ENCODE measurements around the gene DBNDD2.

Gene DBNDD2

DNA sequence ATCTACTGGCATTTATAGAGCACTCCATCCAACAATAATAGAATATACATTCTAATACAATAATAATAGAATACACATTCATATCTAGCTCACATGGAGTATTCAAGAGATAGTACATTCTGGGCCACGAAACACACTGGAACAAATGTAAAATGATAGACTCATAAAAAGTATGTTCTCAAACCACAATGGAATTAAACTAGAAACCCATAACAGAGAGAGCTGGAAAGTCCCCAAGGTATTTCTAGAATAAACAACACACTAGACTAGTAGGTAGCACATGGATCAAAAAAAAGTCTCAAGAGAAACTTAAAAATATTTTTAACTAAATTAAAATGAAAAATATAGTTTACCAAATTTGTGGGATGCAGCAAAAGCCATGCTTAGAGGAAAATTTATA, 20.8 kb upstream of the DBNDD2 start:
- DNase-seq = no peak

DNA sequence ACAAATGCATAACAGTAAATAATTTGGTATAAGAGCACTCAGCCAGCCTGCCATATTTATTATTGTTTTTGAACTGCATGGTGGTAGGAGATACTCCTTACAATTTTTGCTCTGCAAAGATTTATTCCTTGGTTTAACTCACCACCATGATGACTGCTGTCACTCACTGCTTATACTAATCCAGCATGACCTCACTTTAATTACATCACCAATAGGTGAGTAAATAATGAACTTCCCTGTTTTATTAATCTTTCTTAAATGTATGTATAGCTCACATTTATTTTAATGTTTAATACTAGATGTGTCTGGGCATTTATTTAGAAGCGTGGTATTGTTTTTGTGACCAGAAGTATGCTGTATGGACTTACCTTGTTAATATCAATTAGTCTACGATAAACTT, 17.2 kb upstream of the DBNDD2 start:
- DNase-seq = no peak

DNA sequence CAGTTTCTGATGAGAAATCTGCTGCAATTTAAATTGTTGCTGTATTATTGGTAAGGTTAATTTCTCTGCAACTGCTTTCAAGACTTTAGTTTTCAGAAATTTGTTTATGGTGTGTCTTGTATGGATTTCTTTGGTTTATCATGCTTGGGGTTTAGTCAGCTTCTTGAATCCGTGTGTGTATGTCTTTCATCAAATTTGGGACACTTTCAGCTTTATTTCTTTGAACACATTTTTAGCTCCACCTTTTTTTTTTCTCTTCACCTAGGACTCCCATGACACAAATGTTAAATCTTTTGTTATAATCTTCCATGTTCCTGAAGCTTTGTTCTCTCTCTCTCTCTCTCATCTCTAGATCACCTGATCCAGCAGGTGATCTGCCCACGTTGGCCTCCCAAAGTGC, 16.5 kb upstream of the DBNDD2 start:
- DNase-seq = no peak

DNA sequence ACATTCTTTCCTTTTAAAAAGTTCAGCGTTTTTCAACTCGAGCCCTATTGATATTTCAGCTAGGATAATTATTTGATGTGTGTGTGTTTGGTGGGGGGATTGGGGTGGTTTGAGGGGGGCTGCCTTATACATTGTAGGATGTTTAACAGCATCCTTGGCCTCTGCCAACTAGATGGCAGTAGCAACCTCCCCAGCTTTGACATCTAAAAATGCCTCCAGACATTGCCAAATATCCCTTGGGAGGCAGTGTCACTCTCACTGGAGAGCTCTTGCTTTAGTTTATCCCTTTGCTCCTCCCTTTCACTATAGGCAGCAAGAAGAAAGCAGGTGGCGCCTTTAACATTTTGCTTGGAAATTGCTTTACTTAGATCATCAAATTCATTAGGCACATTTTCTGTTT, 15.4 kb upstream of the DBNDD2 start:
- no peak for DNase-seq

DNA sequence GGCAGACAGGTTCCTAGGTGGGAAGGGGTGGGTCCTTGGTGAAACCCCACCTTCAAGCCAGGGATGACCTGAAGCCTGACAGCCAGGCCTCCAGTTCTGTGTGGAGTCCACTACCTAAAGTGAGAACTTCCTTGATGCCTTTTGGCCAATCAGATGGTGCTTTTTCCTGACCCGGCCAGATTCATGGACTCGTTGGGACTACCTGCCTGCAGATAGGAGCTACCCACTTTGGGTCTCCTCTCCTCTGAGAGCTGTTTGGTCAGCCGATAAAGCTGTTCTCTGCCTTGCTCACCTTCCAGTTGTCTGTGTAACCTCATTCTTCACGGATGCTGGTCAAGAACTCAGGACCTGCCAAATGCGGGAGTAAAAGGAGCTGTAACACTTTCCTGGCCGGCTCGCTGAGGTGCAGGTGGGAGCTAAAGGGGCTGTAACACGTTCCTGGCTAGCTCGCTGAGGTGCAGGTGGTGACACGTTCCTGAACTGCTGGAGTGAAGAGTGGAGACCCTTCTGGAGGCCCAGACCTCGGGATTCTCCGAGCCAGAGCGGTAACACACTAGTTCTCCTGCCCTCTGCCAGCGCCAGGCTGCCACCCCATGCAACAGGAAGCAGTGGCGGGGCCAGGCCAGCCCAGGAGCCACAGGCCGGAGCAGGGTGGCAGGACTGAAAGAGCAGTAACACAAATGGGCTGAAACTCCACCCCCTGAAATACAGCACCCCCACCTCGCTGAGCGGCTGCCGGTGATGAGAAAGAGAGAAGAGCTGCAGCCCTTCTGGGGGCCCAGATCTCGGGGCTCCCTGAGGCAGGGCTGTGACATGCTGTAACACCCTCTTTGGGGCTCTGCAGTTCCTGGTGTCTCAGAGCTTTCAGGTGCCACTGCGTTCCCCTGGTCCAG, 13.6 kb upstream of the DBNDD2 start:
- no peak for DNase-seq

DNA sequence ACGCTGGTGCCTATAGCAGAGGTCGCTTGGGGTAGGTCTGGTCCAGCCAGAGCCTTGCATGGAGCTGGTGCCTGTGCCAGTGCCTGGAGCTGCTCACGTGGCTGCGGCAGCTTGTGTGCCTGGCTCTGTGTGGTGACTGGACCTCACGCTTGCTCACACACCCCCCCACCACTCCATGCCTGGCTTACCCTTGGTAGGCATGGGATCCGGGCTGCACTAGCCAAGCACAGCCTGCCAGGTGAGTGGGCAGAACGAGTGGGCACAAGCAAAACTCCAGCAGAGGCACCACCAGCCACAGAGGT, 13.0 kb upstream of the DBNDD2 start:
- DNase-seq = no peak

DNA sequence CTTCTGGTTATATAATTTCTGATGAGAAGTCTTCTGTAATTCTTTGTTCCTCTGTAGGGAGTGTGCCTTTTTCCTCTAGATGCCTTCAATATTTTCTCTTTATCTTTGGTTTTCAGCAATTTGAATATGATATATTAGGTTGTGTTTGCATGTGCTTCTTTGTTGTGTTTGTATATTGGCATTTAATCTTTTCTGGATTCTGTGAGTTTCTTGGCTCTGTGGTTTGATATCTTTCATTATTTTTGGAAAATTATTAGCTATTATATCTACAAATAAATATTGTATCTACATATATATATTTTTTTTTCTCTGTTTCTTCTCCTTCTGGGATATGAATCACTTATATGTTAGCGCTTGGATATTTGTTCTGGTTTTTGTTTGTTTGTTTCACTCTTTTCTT, 9.1 kb upstream of the DBNDD2 start:
- DNase-seq = no peak

DNA sequence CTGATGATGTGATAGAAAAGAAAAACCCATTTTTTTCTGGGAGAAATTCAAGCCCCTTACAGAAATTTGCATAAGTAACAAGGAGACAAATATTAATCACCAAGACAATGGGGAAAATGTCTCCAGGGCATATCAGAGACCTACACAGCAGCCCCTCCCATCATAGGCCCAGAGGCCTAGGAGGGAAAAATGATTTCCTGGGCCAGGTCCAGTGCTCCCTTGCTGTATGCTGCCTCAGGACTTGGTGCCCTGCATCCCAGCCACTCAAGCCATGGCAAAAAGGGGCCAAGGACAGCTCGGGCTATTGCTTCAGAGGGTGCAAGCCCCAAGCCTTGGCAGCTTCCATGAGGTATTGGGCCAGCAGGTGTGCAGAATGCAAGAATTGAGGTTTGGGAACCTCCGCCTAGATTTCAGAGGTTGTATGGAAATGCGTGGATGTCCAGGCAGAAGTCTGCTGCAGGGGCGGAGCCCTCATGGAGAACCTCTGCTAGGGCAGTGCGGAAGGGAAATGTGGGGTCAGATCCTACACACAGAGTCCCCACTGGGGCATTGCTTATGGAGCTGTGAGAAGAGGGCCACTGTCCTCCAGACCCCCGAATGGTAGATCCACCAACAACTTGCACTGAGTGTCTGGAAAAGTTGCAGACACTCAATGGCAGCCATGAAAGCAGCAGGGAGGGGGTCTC, 7.6 kb upstream of the DBNDD2 start:
- no peak for DNase-seq

DNA sequence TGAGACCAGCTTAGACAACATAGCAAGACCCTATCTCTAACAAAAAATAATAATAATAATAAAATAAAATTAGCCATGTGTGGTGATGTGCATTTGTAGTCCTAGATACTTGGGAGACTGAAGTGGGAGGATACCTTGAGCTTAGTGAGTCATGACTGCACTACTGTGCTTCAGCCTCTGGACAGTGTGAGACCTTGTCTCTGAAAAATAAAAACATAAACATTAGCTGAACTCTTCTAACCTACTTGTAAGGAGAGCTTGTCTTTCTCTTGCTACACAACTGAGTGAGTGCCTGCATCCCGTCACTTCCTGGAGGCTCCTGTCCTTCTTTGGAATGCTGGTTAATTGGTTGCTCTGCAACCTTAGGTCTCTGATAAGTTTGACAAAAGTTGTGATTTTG, 5.1 kb upstream of the DBNDD2 start:
- no peak for DNase-seq

DNA sequence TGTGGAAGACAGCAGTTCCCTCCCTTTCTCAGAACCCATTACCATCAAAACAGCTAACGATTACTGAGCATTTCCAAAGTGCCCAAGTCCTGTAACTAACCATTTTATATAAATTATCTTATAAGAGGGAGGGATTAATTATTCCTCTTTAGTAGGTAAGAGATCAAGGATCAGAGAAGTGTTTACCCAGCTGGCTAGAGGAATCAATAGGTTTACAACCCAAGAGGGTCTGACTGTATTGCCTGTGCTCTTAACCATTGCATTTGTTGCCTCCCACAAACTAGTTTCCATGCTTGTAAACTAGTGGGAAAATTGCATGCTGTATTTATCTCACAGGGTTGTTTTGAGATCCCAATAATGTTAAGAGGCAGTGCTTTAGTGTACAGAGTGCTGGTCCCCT, 3.7 kb upstream of the DBNDD2 start:
- no peak for DNase-seq

DNA sequence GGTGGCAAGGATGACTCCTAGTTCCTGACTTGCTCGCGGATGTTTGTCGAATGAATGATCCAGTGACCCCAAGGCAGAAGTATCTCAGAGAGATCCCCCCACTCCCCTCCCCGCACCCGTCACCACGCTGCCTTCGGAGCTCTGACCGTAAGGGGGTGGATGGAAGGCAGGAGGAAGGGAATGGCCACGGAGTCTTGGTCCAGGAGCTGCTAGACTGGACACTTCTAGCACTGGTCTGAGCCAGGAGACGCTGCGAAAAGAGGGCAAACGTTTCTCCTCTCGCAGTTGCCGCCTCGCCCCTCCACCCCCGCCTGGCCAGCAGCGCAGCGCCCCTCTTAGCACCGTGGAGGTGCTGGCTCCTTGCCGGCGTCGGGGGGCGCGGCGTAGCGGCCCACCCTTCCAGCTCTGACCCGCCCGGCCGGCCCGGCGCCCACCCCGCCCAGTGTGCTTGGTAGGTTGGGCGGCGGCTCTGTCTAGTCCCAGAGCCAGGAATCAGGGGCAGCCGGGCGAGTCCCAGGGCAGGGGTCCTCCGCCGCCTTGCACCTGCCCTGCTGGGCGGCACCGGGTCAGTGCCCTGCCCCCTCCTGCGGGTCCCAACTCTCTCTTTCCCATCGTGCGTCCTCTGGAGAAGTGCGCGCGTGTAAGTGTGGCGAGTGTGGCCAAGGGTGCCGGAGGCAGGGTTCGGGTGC, 2.4 kb upstream of the DBNDD2 start:
- DNase-seq = peak; percentile 6

DNA sequence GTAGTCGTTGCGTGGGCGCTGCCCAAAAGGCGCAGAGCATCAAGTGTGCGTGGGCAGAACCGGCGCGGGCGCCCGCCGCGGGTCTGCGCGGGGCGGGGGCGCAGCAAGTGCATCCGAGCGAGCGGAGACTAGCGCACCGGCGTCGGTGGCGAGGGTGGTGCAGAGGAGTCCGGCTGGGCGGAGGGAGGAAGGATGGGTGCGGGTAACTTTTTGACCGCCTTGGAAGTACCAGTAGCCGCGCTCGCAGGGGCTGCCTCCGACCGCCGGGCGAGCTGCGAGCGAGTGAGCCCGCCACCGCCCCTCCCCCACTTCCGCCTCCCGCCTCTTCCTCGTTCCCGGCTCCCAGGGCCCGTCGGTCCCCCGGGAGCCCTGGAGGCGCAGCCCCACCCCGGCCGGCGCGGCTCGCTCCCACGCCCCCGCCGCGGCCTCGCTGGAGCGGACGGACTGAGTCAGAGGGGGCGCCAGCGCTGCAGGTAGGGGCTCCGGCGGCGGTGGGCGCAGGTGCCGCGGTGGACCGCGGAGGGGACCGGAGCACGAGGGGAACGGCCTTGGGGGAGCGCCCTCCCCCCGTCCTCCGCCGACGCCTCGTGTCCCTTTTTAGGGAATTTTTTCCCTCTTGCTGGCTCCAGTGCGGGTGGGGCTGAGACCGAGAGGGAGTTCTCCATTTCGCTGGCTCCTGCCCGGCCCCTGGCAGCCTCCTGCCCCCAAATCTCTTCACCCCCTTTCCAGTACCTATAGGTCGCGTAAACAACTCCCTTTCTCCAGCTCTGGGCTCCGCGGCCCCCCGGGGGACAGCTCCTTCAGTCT, 1.6 kb upstream of the DBNDD2 start:
- DNase-seq = peak; percentile 38

DNA sequence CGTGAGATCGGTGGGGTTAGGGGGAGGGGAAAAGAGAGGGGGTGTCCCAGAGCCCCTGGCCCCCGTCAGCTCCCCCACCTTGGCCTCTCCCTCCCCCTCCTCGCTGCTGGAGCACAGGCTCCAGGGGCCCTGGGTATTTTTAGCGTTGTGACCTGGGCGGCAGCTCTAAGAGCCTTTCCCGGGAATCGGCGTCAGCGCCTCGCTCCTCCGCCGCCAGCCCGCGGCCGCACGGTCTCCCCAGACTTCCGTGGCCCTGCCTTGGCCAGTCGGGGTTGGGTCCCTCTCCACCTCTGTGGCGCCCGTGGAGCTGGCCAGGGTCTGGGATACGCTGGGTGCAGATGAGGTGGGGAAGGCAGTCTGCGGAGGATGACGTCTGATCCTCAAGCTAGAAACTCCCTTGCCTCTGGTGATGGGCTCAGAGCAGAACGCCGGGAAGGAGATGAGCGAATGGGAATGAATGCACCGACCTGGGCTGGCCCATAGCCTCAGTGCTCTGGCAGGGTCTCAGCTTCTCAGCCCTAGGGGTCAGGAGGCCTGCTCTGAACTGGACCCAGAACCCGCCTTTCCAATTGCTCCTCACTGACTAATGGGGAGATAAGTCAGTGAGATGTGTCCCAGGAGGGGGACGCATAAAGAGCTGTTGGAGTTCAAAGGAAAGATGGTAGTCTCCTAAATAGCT, 883 bp upstream of the DBNDD2 start:
- DNase-seq = no peak

DNA sequence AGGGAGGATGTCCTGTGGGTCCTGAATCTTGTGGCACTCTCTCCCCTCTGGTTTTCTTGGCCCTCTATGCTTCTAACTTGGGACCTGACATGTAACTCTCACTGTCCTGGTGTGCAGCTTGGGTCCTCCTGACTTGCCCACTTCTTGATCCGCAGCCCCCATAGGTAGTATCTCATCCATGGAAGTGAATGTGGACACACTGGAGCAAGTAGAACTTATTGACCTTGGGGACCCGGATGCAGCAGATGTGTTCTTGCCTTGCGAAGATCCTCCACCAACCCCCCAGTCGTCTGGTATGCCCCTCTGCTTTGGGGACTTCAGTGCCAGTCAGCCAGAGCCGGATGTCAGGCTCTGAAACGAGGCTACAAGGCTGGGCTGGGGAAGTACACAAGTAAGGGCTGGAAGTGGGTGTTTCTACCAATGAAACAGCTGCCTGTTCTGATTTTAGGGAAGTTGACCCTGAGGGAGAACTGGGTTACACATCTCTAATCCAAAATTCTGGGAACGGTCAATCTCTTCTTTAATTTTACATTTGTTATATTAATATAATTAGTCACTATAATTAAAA, 641 bp downstream of the DBNDD2 start:
- no peak for DNase-seq

DNA sequence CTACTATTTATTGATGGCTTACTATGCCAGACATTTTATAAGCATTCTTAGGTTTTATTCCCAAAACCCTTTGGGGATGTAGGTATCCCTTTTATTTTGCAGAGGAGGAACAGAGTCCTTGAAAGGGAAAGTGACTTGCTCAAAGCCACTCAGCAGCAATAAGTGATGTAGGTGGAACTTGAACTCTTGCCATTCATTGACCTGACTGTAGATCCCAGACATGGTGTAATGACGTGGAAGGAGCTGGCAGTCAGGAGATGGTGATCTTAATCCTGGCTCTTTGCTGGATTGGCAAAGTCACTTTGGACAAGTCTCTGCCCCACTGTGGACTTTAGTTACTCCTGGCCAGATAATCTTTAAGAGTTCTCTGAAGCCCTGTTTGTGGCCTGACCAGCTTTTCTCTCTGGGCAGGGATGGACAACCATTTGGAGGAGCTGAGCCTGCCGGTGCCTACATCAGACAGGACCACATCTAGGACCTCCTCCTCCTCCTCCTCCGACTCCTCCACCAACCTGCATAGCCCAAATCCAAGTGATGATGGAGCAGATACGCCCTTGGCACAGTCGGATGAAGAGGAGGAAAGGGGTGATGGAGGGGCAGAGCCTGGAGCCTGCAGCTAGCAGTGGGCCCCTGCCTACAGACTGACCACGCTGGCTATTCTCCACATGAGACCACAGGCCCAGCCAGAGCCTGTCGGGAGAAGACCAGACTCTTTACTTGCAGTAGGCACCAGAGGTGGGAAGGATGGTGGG, 1.6 kb downstream of the DBNDD2 start:
- DNase-seq = no peak

DNA sequence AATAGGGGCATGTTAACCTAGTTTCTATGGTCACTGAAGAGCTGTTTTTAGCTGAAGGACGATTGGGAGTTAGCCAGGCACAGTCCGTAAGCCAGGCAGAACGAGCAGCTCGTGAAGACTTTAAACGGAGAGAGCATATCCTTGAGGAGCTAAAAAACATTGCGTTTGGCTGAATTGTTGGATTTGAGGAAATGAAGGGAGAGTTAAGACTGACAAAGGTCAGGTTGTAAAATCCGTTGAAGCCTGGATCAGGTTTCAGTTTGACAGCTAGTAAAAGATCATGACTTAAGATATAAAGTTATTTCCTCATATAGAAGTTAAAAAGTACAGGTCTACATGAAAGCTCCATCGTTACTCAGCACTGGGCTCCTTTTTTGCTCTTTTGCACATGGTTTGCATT, 2.8 kb downstream of the DBNDD2 start:
- DNase-seq = no peak

DNA sequence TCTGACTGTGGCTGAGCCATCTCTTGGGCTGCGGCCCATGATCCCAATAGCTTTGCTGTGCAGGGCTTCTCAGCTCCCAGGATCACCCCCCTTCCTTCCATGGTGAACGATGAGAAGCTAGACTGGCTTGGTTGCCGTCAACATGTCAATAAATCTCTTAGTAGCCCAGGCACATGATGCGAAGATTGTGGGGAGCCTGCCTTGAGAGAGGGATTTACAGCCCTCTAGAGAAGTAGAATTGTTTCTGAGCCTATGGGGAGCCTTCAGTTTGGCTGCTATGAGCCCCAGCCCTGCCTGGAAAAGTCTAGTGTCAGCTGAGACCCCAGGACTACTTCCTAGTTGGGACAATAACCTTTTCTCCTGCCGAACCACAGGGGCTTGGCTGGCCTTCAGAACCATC, 4.6 kb downstream of the DBNDD2 start:
- DNase-seq = no peak

DNA sequence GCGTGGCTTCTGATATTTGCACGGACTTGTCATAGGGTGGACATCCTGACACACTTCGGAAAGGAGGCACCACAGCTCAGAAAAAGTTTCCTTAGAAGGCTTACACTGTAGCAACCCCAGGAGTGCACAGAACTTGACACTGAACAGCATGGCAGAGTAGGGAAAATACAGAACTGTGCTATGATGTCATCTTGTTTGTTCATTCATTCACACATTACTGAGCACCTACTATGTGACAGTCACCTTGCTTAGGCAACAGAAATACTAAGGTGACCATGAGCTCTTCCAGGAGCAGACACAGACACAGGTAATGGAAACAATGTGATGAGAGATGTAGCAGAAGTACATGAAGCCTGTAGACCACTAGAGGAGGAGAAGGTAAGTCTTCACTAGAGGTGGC, 5.4 kb downstream of the DBNDD2 start:
- no peak for DNase-seq

DNA sequence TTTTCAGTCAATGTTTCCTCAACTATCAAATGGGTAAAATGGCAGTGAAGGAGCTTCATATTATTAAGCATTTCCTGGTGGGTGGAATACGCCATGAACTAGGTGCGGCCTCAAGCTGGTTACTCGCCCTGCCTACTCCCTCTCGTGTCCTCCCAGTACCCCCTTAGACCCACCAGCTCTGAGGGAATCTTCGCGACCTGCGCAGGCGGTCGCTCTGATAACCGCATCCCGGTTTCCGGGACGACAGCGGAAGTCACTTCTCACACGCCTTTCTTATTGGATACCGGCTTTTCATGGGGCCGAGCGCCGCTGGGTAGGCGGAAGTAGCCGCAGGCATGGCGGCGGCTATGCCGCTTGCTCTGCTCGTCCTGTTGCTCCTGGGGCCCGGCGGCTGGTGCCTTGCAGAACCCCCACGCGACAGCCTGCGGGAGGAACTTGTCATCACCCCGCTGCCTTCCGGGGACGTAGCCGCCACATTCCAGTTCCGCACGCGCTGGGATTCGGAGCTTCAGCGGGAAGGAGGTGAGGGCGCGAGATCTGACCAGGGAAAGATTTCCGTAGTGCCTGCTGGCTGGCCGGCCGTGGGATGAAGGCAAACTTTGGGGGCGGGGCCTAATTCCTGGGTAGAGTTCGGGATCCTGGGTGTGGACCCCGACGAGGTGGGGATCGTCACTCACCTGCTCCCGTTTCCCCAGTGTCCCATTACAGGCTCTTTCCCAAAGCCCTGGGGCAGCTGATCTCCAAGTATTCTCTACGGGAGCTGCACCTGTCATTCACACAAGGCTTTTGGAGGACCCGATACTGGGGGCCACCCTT, 7.9 kb downstream of the DBNDD2 start, which contains the start of gene PIGT:
TSS of gene PIGT (plus strand) at position 320 of the 816 bp plus-strand sequence. CDS start at position 336, 16 bp downstream.
- DNase-seq = peak; percentile 89

DNA sequence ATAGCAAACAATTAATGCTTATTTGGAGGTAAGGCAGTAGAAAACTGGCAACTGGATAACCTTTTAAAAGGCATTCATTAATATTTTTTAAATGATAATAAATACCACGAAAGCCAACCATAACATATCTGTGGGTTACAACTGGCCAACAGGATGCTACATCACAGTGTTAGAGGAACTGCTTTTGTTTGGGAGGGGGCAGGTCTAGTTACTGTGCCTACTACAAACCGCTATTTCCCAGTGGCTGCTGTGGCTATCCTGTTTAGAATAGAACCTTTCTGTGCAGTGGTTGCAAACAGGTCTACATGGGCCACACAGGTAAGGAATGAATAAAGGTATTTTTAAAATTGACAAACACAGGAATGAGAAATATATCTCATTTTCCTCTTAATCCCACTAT, 8.8 kb downstream of the DBNDD2 start:
- no peak for DNase-seq
